Measurements from ENCODE around the gene MAGEL2. TPM values are rescaled to one million over a fixed set of nuclear protein-coding genes. Genes with fewer than 3 reads are reported as not detected.
A peak's percentile ranks its signal among the peaks of the same experiment; 100 is the strongest.

Gene MAGEL2
- total and polyA plus RNA-seq, 2 donors from 2014 or later: 0.06 TPM; not detected in 1

DNA sequence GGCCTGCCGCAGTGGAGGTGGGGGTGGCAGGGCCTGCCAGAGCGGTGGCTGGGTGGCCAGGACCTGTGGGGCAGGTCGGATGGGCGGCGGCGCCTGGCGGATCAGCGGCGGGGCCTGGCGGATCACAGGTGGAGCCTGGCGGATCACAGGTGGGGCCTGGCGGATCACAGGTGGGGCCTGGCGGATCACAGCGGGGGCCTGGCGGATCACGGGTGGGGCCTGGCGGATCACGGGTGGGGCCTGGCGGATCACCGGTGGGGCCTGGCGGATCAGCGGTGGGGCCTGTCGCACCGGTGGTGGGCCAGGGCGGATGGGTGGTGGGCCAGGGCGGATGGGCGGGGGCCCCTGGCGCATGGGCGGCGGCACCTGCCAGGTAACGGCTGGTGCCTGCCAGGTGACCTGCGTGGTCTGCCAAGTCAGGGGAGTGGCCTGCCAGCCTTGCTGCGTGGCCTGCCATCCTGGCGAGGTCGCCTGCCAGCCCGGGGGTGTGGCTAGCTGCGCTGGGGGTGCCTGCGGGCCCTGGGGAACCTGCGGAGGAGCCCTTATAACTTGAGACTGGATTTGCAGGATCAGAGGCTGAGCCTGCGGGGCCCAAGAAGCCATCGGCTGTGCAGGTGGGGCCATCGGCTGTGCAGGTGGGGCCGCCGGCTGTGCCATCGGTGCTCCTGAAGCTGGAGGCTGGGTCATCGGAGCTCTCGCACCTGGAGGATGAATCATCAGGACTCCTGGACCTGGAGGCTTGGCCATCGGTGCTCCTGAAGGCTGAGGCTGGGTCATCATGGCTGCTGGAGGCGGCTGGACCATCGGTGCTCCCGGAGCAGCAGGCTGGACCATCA, 1.3 kb downstream of the MAGEL2 start:
- intact Hi-C loops (cut with DNase I): no loop called here
- FAIRE-seq (no peak), DNase-seq (peak in 1 of 5 donors; percentile 56)
- no peaks in the 10 kb centered on the region for H3K27me3 ChIP-seq (ENCODE audit: control insufficient read depth, insufficient read depth, low read length)
- no peaks in the 10 kb centered on the region for H3K9me3 ChIP-seq (ENCODE audit: control insufficient read depth in 2 of 3, insufficient read depth in 1 of 3, low read length in 3 of 3)
- no peaks in the 10 kb centered on the region for H3K4me1 ChIP-seq (ENCODE audit: control insufficient read depth in 2 of 3, insufficient read depth in 2 of 3, low read depth in 1 of 3, low read length in 3 of 3)
- no peaks in the 10 kb centered on the region for H3K36me3 ChIP-seq (ENCODE audit: control insufficient read depth in 2 of 3, insufficient read depth in 3 of 3, low read length in 3 of 3)
- no peak overlapping the region for H3K4me3 ChIP-seq (ENCODE audit: low read length in 3 of 3)
- TF ChIP-seq, protein P1, sequence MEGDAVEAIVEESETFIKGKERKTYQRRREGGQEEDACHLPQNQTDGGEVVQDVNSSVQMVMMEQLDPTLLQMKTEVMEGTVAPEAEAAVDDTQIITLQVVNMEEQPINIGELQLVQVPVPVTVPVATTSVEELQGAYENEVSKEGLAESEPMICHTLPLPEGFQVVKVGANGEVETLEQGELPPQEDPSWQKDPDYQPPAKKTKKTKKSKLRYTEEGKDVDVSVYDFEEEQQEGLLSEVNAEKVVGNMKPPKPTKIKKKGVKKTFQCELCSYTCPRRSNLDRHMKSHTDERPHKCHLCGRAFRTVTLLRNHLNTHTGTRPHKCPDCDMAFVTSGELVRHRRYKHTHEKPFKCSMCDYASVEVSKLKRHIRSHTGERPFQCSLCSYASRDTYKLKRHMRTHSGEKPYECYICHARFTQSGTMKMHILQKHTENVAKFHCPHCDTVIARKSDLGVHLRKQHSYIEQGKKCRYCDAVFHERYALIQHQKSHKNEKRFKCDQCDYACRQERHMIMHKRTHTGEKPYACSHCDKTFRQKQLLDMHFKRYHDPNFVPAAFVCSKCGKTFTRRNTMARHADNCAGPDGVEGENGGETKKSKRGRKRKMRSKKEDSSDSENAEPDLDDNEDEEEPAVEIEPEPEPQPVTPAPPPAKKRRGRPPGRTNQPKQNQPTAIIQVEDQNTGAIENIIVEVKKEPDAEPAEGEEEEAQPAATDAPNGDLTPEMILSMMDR (IDR thresholded peaks at IDR 0.05; ENCODE audit: borderline replicate concordance, extremely low read depth, insufficient read depth): no peak
- no peak overlapping the region for H3K9ac ChIP-seq (ENCODE audit: low read length in 3 of 3)
- H3K27ac ChIP-seq (ENCODE audit: low read depth in 2 of 2, low read length in 2 of 2): no peak overlapping the region

DNA sequence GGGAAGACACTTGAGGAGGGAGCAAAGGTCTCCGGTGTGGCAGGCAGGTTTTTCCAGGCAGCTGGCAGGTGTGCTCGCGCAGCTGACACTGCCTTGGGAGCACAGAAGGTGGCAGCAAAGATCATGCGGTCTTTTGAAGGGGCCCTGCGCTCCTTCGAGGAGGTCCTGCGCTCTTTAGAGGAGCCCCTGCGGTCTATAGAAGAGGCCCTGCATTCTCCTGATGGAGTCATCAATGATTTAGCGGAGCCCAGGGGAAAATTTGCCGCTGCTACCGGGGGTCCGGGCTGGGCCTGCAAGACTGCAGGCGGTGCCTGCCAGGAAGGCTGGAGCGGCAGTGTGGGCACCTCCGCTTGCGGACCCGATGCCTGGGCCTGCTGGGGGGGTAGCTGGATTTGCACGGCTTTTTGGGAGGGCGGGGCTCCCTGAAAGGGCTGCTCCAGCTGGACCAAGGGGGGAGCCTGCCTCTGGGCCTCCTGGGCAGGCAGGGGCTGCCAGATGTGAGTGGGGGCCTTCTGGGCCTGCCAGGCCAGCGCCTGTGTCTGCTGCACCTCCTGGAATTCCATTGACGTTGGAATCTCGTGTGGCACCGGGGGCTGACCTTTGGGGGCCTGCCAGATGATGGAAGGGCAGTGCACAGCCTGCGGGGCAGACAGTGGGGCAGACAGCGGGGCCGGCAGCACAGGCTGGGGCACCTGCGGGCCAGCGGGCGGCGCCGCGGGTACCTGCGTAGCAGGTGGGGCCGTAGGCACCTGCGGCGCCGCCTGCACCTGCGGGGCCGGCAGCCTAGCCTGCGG, 2.1 kb downstream of the MAGEL2 start:
- H3K36me3 ChIP-seq (ENCODE audit: control insufficient read depth in 2 of 3, insufficient read depth in 3 of 3, low read length in 3 of 3): no peaks in the 10 kb centered on the region
- H3K9ac ChIP-seq (ENCODE audit: low read length in 3 of 3): no peak overlapping the region
- intact Hi-C loops (cut with DNase I): no loop called here
- no peak overlapping the region for H3K27ac ChIP-seq (ENCODE audit: low read depth in 2 of 2, low read length in 2 of 2)
- peak in 4 of 5 donors; percentile 24 to 45 (median 28) for DNase-seq
- TF ChIP-seq, protein P1 (IDR thresholded peaks at IDR 0.05; ENCODE audit: borderline replicate concordance, extremely low read depth, insufficient read depth): no peak
- no peaks in the 10 kb centered on the region for H3K27me3 ChIP-seq (ENCODE audit: control insufficient read depth, insufficient read depth, low read length)
- no peak for FAIRE-seq
- no peak overlapping the region for H3K4me3 ChIP-seq (ENCODE audit: low read length in 3 of 3)
- H3K9me3 ChIP-seq (ENCODE audit: control insufficient read depth in 2 of 3, insufficient read depth in 1 of 3, low read length in 3 of 3): no peaks in the 10 kb centered on the region
- H3K4me1 ChIP-seq (ENCODE audit: control insufficient read depth in 2 of 3, insufficient read depth in 2 of 3, low read depth in 1 of 3, low read length in 3 of 3): no peaks in the 10 kb centered on the region

DNA sequence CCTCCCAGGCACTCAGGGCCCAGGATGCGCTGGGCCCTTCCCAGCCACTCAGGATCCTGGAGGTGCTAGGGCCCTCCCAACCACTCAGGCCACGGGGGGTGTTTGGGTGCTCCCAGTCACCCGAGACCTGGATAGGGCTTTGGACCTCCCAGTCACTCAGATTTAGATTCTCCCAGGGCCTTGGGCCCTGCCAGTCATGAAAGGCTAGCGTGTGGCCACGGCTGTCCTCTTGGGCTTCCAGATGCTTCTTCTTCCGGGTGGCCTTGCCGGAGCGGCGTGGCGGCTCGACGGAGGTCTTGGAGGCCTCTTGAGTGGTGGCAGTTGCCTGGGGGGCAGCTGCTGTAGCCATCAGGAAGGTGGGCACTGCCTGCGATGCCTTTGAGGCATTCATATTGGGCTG, 2.8 kb downstream of the MAGEL2 start:
- no peak overlapping the region for H3K27ac ChIP-seq (ENCODE audit: low read depth in 2 of 2, low read length in 2 of 2)
- H3K9ac ChIP-seq (ENCODE audit: low read length in 3 of 3): no peak overlapping the region
- H3K27me3 ChIP-seq (ENCODE audit: control insufficient read depth, insufficient read depth, low read length): no peaks in the 10 kb centered on the region
- no peak overlapping the region for H3K4me3 ChIP-seq (ENCODE audit: low read length in 3 of 3)
- H3K4me1 ChIP-seq (ENCODE audit: control insufficient read depth in 2 of 3, insufficient read depth in 2 of 3, low read depth in 1 of 3, low read length in 3 of 3): no peaks in the 10 kb centered on the region
- no peaks in the 10 kb centered on the region for H3K9me3 ChIP-seq (ENCODE audit: control insufficient read depth in 2 of 3, insufficient read depth in 1 of 3, low read length in 3 of 3)
- TF ChIP-seq, protein P1 (IDR thresholded peaks at IDR 0.05; ENCODE audit: borderline replicate concordance, extremely low read depth, insufficient read depth): no peak
- no peak for DNase-seq
- no peak for FAIRE-seq
- intact Hi-C loops (cut with DNase I): no loop called here
- no peaks in the 10 kb centered on the region for H3K36me3 ChIP-seq (ENCODE audit: control insufficient read depth in 2 of 3, insufficient read depth in 3 of 3, low read length in 3 of 3)

Data from kidney (tissue), 14 donors.